B cell (primary cell): ENCODE results near the gene MPEG1. TPM values are rescaled to one million over a fixed set of nuclear protein-coding genes. Genes with fewer than 3 reads are reported as not detected.

ENCODE experiments used
- ATAC-seq: fragments of 200-7000 bp; cut with Tn5 transposase; one replicate; pipeline ENCODE4 v1.10.0; 2021; ENCODE audit warnings: low read depth, mild to moderate bottlenecking, moderate number of reproducible peaks, moderate library complexity
- CTCF ChIA-PET: fragments of 350-600 bp; sonication (Branson Sonifier 250); formaldehyde crosslinking; loops from one replicate; lab custom pipeline; 2021; ENCODE audit warnings: antibody characterized with exemption, inconsistent platforms; lab: Charles Lee
- POLR2A ChIA-PET: fragments of 350-600 bp; sonication (Branson Sonifier 250); formaldehyde crosslinking; loops from one replicate; lab custom pipeline; 2021; ENCODE audit warnings: antibody characterized with exemption; lab: Charles Lee
- DNase-seq: peaks from one replicate; pipeline ENCODE4 v3.0.0; 2013
- H2AFZ ChIP-seq: 2 replicates; pipeline ENCODE4 v1.6.1; 2012; ENCODE audit warnings: mild to moderate bottlenecking, low read depth, low read length; ENCODE audit not compliant: insufficient read depth, poor library complexity, severe bottlenecking
- H3K27ac ChIP-seq, 2 donors: 1 replicate in 1 of 2; 2 replicates in 1 of 2; pipeline ENCODE4 v1.5.1; 2012 to 2013; ENCODE audit warnings: low read length in 2 of 2, mild to moderate bottlenecking in 2 of 2, moderate library complexity in 1 of 2
- H3K27me3 ChIP-seq, 4 experiments: fragments of 200-600 bp in 1 of 4; sonication (generic) in 1 of 4; replicated peaks in 1 of 4; 1 replicate in 2 of 4; 2 replicates in 2 of 4; pipeline versions ENCODE4 v1.6.1 to v1.7.0; 2013 to 2016; ENCODE audit warnings: low read length in 3 of 4, mild to moderate bottlenecking in 2 of 4, mixed read lengths in 1 of 4, moderate library complexity in 1 of 4; ENCODE audit not compliant: insufficient read depth in 4 of 4, control insufficient read depth in 3 of 4; ENCODE audit errors: control extremely low read depth in 1 of 4
- H3K36me3 ChIP-seq, 2 experiments: replicated peaks in 1 of 2; 1 replicate in 1 of 2; 2 replicates in 1 of 2; pipeline versions ENCODE4 v1.6.1 to v1.7.1; 2013; ENCODE audit warnings: low read length in 1 of 2; ENCODE audit not compliant: insufficient read depth in 2 of 2, control insufficient read depth in 1 of 2; ENCODE audit errors: control extremely low read depth in 1 of 2, extremely low read depth in 1 of 2
- H3K4me1 ChIP-seq, 2 donors: fragments of 200-600 bp in 1 of 2; sonication (generic) in 1 of 2; 1 replicate in 1 of 2; 2 replicates in 1 of 2; pipeline versions ENCODE4 v1.5.1 to v1.6.1; 2013 to 2017; ENCODE audit warnings: low read length in 2 of 2; ENCODE audit not compliant: control insufficient read depth in 2 of 2, insufficient read depth in 2 of 2
- H3K4me2 ChIP-seq: replicated peaks from 2 replicates; pipeline ENCODE3; 2012; ENCODE audit warnings: mild to moderate bottlenecking, low read depth, low read length; ENCODE audit not compliant: poor library complexity, severe bottlenecking
- H3K4me3 ChIP-seq, 5 experiments: fragments of 200-600 bp in 1 of 5; sonication (generic) in 1 of 5; 1 replicate in 3 of 5; 2 replicates in 2 of 5; pipeline versions ENCODE4 v1.5.1 to v1.7.0; 2011 to 2016; ENCODE audit warnings: low read length in 4 of 5, mild to moderate bottlenecking in 4 of 5, low read depth in 2 of 5, control low read depth in 1 of 5, moderate library complexity in 1 of 5; ENCODE audit not compliant: insufficient read depth in 1 of 5; ENCODE audit errors: control extremely low read depth in 1 of 5, extremely low read depth in 1 of 5
- H3K79me2 ChIP-seq: fragments of 200-600 bp; sonication (generic); one replicate; pipeline ENCODE4 v1.6.0; 2016; ENCODE audit warnings: low read length; ENCODE audit not compliant: control insufficient read depth, insufficient read depth
- H3K9ac ChIP-seq: fragments of 200-600 bp; sonication (generic); 2 replicates; pipeline ENCODE4 v1.6.1; 2017; ENCODE audit warnings: mild to moderate bottlenecking, low read length, moderate library complexity
- H3K9me3 ChIP-seq, 3 donors: one replicate each; pipeline versions ENCODE4 v1.6.1 to v1.7.1; 2013; ENCODE audit warnings: low read length in 2 of 3; ENCODE audit not compliant: control insufficient read depth in 2 of 3, insufficient read depth in 1 of 3; ENCODE audit errors: control extremely low read depth in 1 of 3
- H4K20me1 ChIP-seq: 2 replicates; pipeline ENCODE4 v1.6.0; 2012; ENCODE audit warnings: mild to moderate bottlenecking, low read length; ENCODE audit not compliant: insufficient read depth, control insufficient read depth, poor library complexity, severe bottlenecking
- H3K27ac Mint-ChIP-seq: one replicate; pipeline ENCODE4 v1.8.0; 2021; ENCODE audit warnings: mixed read lengths
- H3K27me3 Mint-ChIP-seq: one replicate; pipeline ENCODE4 v1.8.0; 2021; ENCODE audit warnings: mixed read lengths
- H3K4me1 Mint-ChIP-seq: one replicate; pipeline ENCODE4 v1.8.0; 2021; ENCODE audit warnings: mixed read lengths
- H3K4me3 Mint-ChIP-seq: one replicate; pipeline ENCODE4 v1.8.0; 2021; ENCODE audit warnings: mixed read lengths
- H3K9me3 Mint-ChIP-seq: one replicate; pipeline ENCODE4 v1.8.0; 2022; ENCODE audit warnings: mixed read lengths; ENCODE audit not compliant: insufficient read depth
- EZH2 ChIP-seq: IDR thresholded peaks from 2 replicates; pipeline ENCODE4 v1.6.1; 2012; ENCODE audit warnings: borderline replicate concordance, low read depth, mild to moderate bottlenecking, moderate library complexity, low read length; ENCODE audit not compliant: insufficient read depth, poor library complexity, severe bottlenecking
- WGBS: methylation state at CpG from one replicate; pipeline ENCODE4 v1.1.5; 2013; ENCODE audit warnings: missing lambda C conversion rate; ENCODE audit not compliant: insufficient coverage; 5-methylcytosine and 5-hydroxymethylcytosine counted together
- intact Hi-C: fragments of 100-400 bp; cut with micrococcal nuclease; formaldehyde crosslinking; loops from one replicate; pipeline ENCODE4 v1.10.0; 2022
- polyA plus RNA-seq: library from polyadenylated mRNA; depleted of rRNA; stranded (reverse); fragments of >200 nt; gene quantifications from 2 replicates; pipeline ENCODE4 v1.2.3, GENCODE V29; 2012
- total RNA-seq, 2 donors: library from RNA; stranded (reverse); fragments of 120-200 nt in 1 of 2; gene quantifications; 1 replicate in 1 of 2; 2 replicates in 1 of 2; pipeline versions ENCODE4 v1.2.3 to v1.2.4, GENCODE V29; 2013 to 2022
- TF ChIP-seq, protein P1 (sequence below): fragments of 200-600 bp; IDR thresholded peaks from one replicate; pipeline ENCODE4 v1.8.0; 2022; ENCODE audit warnings: antibody characterized with exemption, mild to moderate bottlenecking

Gene MPEG1
- total and polyA plus RNA-seq, 2 donors (not counting 1 experiment from before 2014, with no cell fraction given): 27.7 to 151 TPM

DNA sequence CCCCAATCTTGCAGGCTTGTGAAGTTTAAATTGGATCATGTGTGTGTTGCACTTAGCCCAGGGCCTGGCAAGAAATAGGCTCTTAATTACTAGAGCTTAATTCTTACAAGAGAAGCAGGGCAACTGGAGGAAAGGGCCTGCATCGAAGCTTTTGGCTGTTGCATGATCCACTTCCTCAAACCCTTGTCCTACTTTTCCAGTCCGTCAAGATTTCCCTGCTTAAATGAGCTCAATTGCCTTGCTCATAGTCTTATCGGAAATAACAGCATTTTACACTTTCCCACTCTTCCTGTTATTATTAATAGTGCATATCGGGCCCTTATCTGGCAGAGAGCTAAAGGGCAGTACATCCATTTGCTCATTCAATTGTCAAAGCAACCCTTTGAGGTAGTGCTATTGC, 22.7 kb downstream of the MPEG1 start:
- 50% methylated on average over 1 of the region's 4 CpGs for WGBS
- Histone ChIP-seq H3K27ac (no peak overlapping the region), H4K20me1 (peaks cover 32% of the 10 kb centered on the region), H3K4me1 (peaks cover 0 to 2% of the 10 kb centered on the region in 2 donors), H3K9me3 (no peaks in the 10 kb centered on the region), H2AFZ (no peak overlapping the region), H3K36me3 (peaks cover 2 to 84% of the 10 kb centered on the region in 2 experiments), H3K27me3 (no peaks in the 10 kb centered on the region), H3K4me3 (no peak overlapping the region), H3K4me2 (no peak overlapping the region), H3K9ac (no peak overlapping the region), H3K79me2 (peaks cover 34% of the 10 kb centered on the region)
- TF ChIP-seq, protein P1, sequence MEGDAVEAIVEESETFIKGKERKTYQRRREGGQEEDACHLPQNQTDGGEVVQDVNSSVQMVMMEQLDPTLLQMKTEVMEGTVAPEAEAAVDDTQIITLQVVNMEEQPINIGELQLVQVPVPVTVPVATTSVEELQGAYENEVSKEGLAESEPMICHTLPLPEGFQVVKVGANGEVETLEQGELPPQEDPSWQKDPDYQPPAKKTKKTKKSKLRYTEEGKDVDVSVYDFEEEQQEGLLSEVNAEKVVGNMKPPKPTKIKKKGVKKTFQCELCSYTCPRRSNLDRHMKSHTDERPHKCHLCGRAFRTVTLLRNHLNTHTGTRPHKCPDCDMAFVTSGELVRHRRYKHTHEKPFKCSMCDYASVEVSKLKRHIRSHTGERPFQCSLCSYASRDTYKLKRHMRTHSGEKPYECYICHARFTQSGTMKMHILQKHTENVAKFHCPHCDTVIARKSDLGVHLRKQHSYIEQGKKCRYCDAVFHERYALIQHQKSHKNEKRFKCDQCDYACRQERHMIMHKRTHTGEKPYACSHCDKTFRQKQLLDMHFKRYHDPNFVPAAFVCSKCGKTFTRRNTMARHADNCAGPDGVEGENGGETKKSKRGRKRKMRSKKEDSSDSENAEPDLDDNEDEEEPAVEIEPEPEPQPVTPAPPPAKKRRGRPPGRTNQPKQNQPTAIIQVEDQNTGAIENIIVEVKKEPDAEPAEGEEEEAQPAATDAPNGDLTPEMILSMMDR: no peak
- TF ChIP-seq EZH2: no peak
- no peaks in the 10 kb centered on the region for H3K9me3 Mint-ChIP-seq
- ATAC-seq (no peak), DNase-seq (no peak)
- CTCF ChIA-PET: interaction anchor here (0.9 to 18.8 kb wide), 6 partner anchors 8 to 240 kb away, joined by 3 to 215 read pairs (median 4); partner anchors contain the start of gene DTX4
- POLR2A ChIA-PET: no interaction called here
- H3K4me1 Mint-ChIP-seq: peaks cover 12% of the 10 kb centered on the region
- intact Hi-C loops: no loop called here
- no peaks in the 10 kb centered on the region for H3K27me3 Mint-ChIP-seq
- no peak overlapping the region for H3K4me3 Mint-ChIP-seq
- H3K27ac Mint-ChIP-seq: no peak overlapping the region

DNA sequence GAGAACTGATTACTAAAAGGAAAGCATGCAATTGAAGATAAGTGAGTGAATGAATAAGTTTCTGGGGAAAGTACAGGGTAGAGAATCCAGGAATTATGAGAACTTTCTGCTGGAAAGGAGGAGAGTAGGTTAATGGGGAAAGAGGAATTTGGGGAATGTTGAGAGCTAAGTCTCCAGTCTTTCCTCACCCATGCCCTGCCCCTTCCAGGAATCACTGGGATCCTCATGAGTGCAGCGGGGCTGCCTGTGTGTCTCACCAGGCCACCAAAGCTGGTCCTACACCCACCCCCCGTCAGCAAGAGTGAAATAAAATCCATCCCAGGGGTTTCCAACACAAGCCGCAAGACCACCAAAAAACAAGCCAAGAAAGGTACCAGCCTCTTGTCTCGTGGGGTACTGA, 23.8 kb downstream of the MPEG1 start:
- H3K79me2 ChIP-seq: peaks cover 39% of the 10 kb centered on the region
- H3K27me3 ChIP-seq: no peaks in the 10 kb centered on the region
- H3K4me2 ChIP-seq: no peak overlapping the region
- TF ChIP-seq, protein P1: no peak
- TF ChIP-seq EZH2: no peak
- H3K9me3 ChIP-seq: no peaks in the 10 kb centered on the region
- Mint-ChIP-seq H3K4me3 (no peak overlapping the region), H3K4me1 (peaks cover 13% of the 10 kb centered on the region), H3K27me3 (no peaks in the 10 kb centered on the region), H3K9me3 (no peaks in the 10 kb centered on the region), H3K27ac (no peak overlapping the region)
- WGBS: 90% methylated on average over 4 of the region's 4 CpGs
- H3K9ac ChIP-seq: no peak overlapping the region
- ATAC-seq: no peak
- no peak overlapping the region for H3K27ac ChIP-seq
- no peak overlapping the region for H2AFZ ChIP-seq
- POLR2A ChIA-PET: no interaction called here
- peaks cover 0 to 2% of the 10 kb centered on the region in 2 donors for H3K4me1 ChIP-seq
- H4K20me1 ChIP-seq: peaks cover 40% of the 10 kb centered on the region
- CTCF ChIA-PET: interaction anchor here (1.3 to 18.8 kb wide), 4 partner anchors 8 to 16 kb away, joined by 4 to 215 read pairs (median 28); partner anchors contain the start of gene DTX4
- peaks cover 2 to 83% of the 10 kb centered on the region in 2 experiments for H3K36me3 ChIP-seq
- DNase-seq: no peak
- H3K4me3 ChIP-seq: no peak overlapping the region
- intact Hi-C loops: no loop called here
